ENCODE data around the gene DSPP. TPM values are rescaled to one million over a fixed set of nuclear protein-coding genes. Genes with fewer than 3 reads are reported as not detected.
"Not testable (repeated sequence)": the region's sequence is repeated elsewhere in the genome, so short reads cannot be mapped to it uniquely, and the experiment has no call there.

Gene DSPP
- total RNA-seq, result not detected
- long read RNA-seq, donor 1, result 0 reads
- long read RNA-seq, donor 2, result 0 reads

- intact Hi-C loops (cut with DNase I), result no loop called here
- no peak for DNase-seq (ENCODE audit: low spot score)
Observed at GRCh38 chr4:87608229-87608628, at the start of gene DSPP. Gene DSPP, plus strand, starts transcription at chr4:87608529. Its CDS starts 2,380 bp downstream, at chr4:87610909.

- intact Hi-C loops (cut with DNase I), result no loop called here
- no peak for DNase-seq (ENCODE audit: low spot score)
Observed at GRCh38 chr4:87559090-87559837, 49.1 kb upstream of the DSPP start.

- intact Hi-C loops (cut with DNase I), result no loop called here
- DNase-seq (ENCODE audit: low spot score), result no peak
Observed at GRCh38 chr4:87560802-87561201, 47.5 kb upstream of the DSPP start.

- DNase-seq (ENCODE audit: low spot score), result no peak
- intact Hi-C loops (cut with DNase I), result no loop called here
Observed at GRCh38 chr4:87565746-87566145, 42.6 kb upstream of the DSPP start.

DNA sequence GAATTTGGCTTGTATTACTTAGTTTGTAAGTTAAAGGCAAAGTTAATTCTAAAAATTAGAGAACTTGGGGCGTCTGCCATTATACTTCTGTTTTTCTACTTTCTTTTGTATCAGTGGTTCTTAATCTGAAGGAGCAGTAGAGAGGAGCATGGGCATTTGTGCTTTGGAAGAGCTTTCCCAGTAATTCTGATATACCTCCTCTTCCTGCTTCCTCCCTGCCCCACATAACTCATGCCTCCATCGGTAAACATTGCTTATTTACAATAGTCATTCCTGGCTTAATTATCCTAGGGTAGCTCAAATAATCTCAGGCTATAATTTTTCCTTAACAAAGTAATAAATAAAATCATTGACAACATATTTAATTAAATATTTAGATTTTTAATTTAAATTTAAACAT is 42.1 kb upstream of the DSPP start:
- DNase-seq (ENCODE audit: low spot score), result no peak
- intact Hi-C loops (cut with DNase I), result no loop called here

GRCh38 chr4:87567191-87567590 is 41.1 kb upstream of the DSPP start:
- no peak for DNase-seq (ENCODE audit: low spot score)
- intact Hi-C loops (cut with DNase I), result no loop called here

DNA sequence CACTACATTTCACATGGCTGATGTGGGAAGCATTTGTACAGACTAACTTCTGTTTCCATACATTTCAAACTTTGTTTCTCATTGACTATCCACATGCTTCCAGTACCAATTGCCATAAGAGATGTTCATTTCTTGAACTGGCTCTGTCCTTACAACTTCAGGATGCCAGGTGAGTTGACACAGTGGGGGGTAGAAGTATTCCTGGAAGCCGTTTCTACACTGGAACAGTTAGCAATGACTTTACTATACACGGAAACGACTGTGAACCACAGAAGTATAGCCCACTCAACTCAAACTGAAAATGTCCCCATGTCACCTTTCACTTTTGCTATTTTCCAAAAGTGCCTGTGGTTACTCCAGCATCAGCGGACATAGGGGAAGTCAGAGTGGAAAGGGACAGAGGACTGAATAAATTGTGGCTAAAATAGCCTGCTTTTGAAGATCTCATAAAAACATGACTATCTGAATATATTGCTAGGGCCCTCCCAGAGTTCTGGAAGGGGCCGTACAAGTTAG is 38.0 kb upstream of the DSPP start:
- no peak for DNase-seq (ENCODE audit: low spot score)
- intact Hi-C loops (cut with DNase I), result no loop called here

- DNase-seq (ENCODE audit: low spot score); intact Hi-C loops (cut with DNase I): not testable (repeated sequence)
Observed at GRCh38 chr4:87574376-87574775, 34.0 kb upstream of the DSPP start.

- DNase-seq (ENCODE audit: low spot score), result no peak
- intact Hi-C loops (cut with DNase I), result no loop called here
Observed at GRCh38 chr4:87574996-87575395, 33.3 kb upstream of the DSPP start.

DNA sequence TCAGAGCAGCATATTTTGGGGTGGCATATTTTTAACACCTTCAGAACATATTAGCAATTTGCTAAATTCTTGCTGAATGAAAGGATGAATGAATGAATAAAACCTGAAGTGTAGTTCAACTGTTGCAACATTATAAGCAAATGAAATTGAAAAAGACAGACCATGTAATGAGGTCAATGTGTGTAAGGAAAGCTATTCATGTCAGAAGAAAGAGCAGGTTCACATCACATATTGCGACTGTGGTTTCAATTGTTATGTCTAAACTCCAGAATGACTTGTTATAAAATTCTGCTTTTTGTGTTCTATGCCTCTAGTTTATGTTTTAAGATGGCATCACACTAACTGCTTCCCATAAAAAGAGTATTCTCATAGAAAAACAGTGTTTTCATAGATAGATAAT is 32.9 kb upstream of the DSPP start:
- no peak for DNase-seq (ENCODE audit: low spot score)
- intact Hi-C loops (cut with DNase I), result no loop called here

DNA sequence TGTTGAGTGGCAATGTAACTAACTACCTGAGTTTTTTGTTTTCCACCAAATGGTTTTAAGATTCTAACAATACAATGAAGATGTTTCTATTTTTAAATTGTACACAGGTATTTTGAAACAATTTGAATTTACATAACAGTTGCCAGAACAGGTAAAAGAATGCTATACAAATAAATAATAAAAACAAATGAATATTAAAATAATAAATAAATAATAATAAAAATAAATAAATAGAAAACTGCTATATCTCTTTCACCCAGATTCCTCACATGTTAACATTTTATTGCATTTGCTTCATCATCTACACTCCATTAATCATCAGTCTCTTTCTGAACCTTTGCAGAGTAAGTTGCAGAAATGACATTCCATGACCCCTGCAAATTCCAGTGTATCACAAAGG is 32.3 kb upstream of the DSPP start:
- DNase-seq (ENCODE audit: low spot score), result no peak

GRCh38 chr4:87579478-87579877 is 28.9 kb upstream of the DSPP start:
- DNase-seq (ENCODE audit: low spot score), result no peak
- intact Hi-C loops (cut with DNase I), result no loop called here

More for the DNA sequence above, 32.3 kb upstream of the DSPP start:
- intact Hi-C loops (cut with DNase I), result no loop called here

GRCh38 chr4:87580057-87580456 is 28.3 kb upstream of the DSPP start:
- DNase-seq (ENCODE audit: low spot score), result no peak
- intact Hi-C loops (cut with DNase I), result no loop called here

- intact Hi-C loops (cut with DNase I), result no loop called here
- no peak for DNase-seq (ENCODE audit: low spot score)
Observed at GRCh38 chr4:87584222-87584908, 24.0 kb upstream of the DSPP start.

GRCh38 chr4:87589531-87589930 is 18.8 kb upstream of the DSPP start:
- intact Hi-C loops (cut with DNase I), result no loop called here
- no peak for DNase-seq (ENCODE audit: low spot score)

DNA sequence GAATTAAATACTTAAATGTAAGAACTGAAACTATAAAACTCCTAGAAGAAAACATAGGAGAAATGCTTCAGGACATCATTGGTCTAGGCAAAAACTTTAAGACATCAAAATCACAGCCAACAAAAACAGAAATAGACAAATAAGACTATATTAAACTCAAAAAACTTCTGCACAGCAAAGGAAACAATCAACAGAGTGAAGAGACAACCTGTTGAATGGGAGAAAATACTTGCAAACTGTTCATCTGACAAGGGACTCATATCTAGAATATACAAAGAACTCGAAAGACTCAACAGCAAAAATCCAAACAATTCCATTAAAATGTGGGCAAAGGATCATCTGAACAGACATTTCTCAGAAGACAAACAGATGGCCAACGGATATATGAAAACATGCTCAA is 16.2 kb upstream of the DSPP start:
- DNase-seq (ENCODE audit: low spot score), result no peak
- intact Hi-C loops (cut with DNase I), result no loop called here

GRCh38 chr4:87601361-87601760 is 7.0 kb upstream of the DSPP start:
- no peak for DNase-seq (ENCODE audit: low spot score)
- intact Hi-C loops (cut with DNase I), result no loop called here

GRCh38 chr4:87614292-87614890 is 6.1 kb downstream of the DSPP start:
- no peak for DNase-seq (ENCODE audit: low spot score)
- intact Hi-C loops (cut with DNase I), result no loop called here

DNA sequence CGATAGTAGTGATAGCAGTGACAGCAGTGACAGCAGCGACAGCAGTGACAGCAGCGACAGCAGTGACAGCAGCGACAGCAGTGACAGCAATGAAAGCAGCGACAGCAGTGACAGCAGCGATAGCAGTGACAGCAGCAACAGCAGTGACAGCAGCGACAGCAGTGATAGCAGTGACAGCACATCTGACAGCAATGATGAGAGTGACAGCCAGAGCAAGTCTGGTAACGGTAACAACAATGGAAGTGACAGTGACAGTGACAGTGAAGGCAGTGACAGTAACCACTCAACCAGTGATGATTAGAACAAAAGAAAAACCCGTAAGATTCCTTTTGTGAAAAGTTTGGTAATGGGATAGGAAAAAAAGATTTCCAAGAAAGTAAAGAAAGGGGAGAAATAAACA is 7.9 kb downstream of the DSPP start:
- intact Hi-C loops (cut with DNase I), result no loop called here
- no peak for DNase-seq (ENCODE audit: low spot score)

DNA sequence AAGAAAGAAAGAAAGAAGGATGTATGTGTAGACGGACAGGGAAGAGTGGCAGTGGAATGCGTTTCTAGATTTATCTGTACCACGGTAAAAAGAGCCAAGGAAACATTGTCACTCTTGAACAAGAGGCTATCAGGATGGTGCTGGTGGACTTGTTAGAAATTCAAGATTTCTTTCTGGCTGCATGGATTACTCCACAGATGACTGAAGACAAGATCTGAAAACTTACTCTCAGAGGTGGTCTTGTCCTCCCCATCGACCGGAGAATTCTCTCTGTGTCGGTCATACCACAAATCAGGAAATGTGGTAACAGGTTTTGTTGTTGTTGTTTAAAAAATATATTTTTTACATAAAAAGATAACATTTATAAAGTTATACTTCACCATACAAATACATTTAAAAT is 11.8 kb downstream of the DSPP start:
- intact Hi-C loops (cut with DNase I), result no loop called here
- no peak for DNase-seq (ENCODE audit: low spot score)

Data from posterior vena cava (tissue), 2 donors.